Measurements from ENCODE around the gene HERC2.

DNA sequence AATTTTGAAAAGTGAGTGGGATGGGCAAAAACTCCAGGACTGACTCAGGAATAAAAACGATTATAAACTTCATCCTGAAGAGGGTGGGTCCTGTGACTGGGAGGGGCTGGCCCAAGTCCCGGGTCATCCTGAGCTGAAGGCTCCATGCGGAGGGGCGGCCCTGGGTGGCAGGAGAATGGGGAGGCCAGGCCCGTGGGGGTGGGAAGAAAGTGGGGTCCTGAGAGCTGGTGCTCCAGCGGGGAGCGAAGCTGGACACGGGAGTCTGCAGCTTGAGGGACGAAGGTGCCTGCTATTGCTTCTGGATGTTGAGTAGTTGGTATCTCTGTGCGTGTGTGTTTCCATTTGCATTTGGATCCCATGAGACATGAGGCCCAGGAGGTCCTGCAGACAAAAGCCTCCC, 218.1 kb downstream of the HERC2 start:
- TF ChIP-seq JUND (IDR thresholded peaks at IDR 0.05) (no peak), TAF1 (conservative IDR thresholded peaks at IDR 0.05) (no peak), RAD21 (IDR thresholded peaks at IDR 0.05) (no peak)
- TF ChIP-seq, protein P1, sequence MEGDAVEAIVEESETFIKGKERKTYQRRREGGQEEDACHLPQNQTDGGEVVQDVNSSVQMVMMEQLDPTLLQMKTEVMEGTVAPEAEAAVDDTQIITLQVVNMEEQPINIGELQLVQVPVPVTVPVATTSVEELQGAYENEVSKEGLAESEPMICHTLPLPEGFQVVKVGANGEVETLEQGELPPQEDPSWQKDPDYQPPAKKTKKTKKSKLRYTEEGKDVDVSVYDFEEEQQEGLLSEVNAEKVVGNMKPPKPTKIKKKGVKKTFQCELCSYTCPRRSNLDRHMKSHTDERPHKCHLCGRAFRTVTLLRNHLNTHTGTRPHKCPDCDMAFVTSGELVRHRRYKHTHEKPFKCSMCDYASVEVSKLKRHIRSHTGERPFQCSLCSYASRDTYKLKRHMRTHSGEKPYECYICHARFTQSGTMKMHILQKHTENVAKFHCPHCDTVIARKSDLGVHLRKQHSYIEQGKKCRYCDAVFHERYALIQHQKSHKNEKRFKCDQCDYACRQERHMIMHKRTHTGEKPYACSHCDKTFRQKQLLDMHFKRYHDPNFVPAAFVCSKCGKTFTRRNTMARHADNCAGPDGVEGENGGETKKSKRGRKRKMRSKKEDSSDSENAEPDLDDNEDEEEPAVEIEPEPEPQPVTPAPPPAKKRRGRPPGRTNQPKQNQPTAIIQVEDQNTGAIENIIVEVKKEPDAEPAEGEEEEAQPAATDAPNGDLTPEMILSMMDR (IDR thresholded peaks at IDR 0.05; ENCODE audit: low read depth, low read length, missing input control), result no peak
